Urinary bladder (tissue), 4 donors: ENCODE data around the gene COG8. TPM values are rescaled to one million over a fixed set of nuclear protein-coding genes. Genes with fewer than 3 reads are reported as not detected.

Experiments used
- DNase-seq: peaks from one replicate; pipeline ENCODE4 v3.0.0-alpha.2; 2015; ENCODE audit errors: extremely low spot score
- H3K27ac ChIP-seq: one replicate; pipeline ENCODE4 v1.5.1; 2013; ENCODE audit warnings: low read depth, mild to moderate bottlenecking, moderate library complexity
- H3K36me3 ChIP-seq: one replicate; pipeline ENCODE4 v1.6.1; 2013; ENCODE audit warnings: mild to moderate bottlenecking, moderate library complexity; ENCODE audit not compliant: insufficient read depth
- H3K4me1 ChIP-seq: one replicate; pipeline ENCODE4 v1.6.1; 2013; ENCODE audit warnings: mild to moderate bottlenecking, moderate library complexity; ENCODE audit not compliant: insufficient read depth
- H3K4me3 ChIP-seq: one replicate; pipeline ENCODE4 v1.5.1; 2013; ENCODE audit warnings: low read depth, low read length
- WGBS: extraction: QIAGEN DNeasy Blood & Tissue Kit; methylation state at CpG from one replicate; pipeline ENCODE4 v1.1.7; 2013; 5-methylcytosine and 5-hydroxymethylcytosine counted together
- polyA plus RNA-seq: library from polyadenylated mRNA; stranded (reverse); fragments of 200-250 nt; gene quantifications from one replicate; pipeline ENCODE4 v1.2.3, GENCODE V29; 2013
- total RNA-seq: library from RNA; depleted of rRNA; stranded (reverse); fragments of >200 nt; gene quantifications from one replicate; pipeline ENCODE4 v1.2.3, GENCODE V29; 2014
- donor health status: healthy with polysubstance abuse.
- donor health status: healthy.

The COG8 gene
- total and polyA plus RNA-seq, 2 donors: 25.4 to 31.5 TPM

- 88% methylated on average over 30 of the region's 30 CpGs for WGBS
- DNase-seq: no peak
- peaks cover 15% of the 10 kb centered on the region for H3K36me3 ChIP-seq
- H3K4me1 ChIP-seq: no peaks in the 10 kb centered on the region
- no peak overlapping the region for H3K27ac ChIP-seq
- no peak overlapping the region for H3K4me3 ChIP-seq
These were observed 19.3 kb downstream of the COG8 start for GRCh38 chr16:69319826-69320739.

- no peaks in the 10 kb centered on the region for H3K4me1 ChIP-seq
- peaks cover 14% of the 10 kb centered on the region for H3K36me3 ChIP-seq
- 95% methylated on average over 9 of the region's 9 CpGs for WGBS
- DNase-seq: no peak
- no peak overlapping the region for H3K4me3 ChIP-seq
- no peak overlapping the region for H3K27ac ChIP-seq
These were observed 20.0 kb downstream of the COG8 start for GRCh38 chr16:69319381-69319780.

DNA sequence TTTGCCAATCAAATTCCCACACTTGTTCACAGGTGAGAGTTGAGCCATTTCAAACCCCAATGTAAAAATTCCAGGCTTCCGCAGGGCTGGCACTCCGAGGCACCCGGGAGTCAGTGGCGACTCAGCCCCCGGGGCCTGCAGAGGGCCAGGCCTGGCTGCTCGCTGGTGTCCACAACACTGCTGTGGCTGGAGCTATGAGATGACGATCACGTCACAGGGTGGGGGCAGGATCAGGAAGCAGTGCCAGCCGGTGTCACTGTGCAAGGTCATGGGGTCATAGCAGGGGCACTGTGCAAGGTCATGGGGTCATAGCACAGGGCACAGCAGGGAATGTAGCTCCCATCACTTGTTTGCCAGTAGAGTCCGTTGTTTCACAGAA is 20.5 kb downstream of the COG8 start:
- Histone ChIP-seq H3K4me1 (no peaks in the 10 kb centered on the region), H3K4me3 (no peak overlapping the region), H3K36me3 (peaks cover 14% of the 10 kb centered on the region), H3K27ac (no peak overlapping the region)
- DNase-seq: no peak
- 82% methylated on average over 10 of the region's 10 CpGs for WGBS

DNA sequence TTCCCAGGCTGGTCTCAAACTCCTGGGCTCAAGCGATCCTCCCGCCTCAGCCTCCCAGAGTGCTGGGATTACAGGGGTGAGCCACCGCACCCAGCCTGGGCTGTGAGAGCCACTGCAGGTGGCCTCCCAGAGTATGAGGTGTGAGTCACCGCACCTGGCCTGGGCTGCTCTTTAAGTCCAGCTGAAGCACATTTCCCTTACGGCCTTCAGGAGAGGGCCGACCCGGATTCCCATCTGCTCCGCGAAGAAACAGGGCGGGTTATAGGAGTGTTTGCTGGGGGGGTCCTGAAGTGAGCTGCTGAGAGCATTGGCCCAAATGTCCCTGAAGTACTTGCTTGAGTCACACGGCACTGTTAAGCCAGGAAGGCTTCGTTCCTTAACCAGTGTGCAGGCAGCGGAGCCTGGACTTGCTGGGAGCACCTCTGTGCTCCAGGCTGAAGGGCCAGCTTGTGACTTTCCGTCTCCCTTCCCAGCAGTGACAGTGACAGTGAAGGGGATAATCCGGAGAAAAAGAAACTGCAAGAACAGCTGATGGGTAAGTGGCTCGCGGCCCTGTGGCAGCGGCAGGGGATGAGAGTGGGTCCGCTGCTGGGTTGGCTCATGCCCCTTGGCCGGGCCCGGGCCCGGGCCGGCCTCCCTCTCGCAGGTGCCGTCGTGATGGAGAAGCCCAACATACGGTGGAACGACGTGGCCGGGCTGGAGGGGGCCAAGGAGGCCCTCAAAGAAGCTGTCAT is 21.0 kb downstream of the COG8 start:
- WGBS: 94% methylated on average over 30 of the region's 30 CpGs
- DNase-seq: no peak
- Histone ChIP-seq H3K36me3 (peaks cover 14% of the 10 kb centered on the region), H3K4me1 (no peaks in the 10 kb centered on the region), H3K27ac (no peak overlapping the region), H3K4me3 (no peak overlapping the region)

DNA sequence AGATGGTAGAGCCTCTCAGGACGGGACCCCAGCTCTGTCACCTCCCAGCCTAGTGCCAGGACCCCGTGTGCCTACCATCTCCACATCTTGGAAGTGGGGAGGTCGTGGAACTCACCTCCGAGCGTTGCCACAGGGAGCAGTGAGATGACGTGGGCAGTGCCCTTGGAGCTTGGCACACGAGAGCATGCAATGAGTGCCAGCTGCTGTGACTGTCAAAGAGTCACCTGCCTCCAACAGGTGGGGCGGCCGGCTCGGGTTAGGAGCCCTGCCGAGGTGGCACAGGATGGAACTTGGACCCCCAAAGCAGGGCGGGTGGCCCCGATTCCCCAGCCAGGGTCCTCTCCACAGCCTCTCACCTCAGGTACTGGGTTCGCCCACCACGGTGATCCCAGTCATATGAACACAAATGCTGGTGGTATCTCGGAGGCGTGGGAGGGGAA is 22.7 kb downstream of the COG8 start:
- WGBS: 93% methylated on average over 17 of the region's 17 CpGs
- H3K36me3 ChIP-seq: peaks cover 14% of the 10 kb centered on the region
- H3K4me3 ChIP-seq: no peak overlapping the region
- H3K4me1 ChIP-seq: no peaks in the 10 kb centered on the region
- DNase-seq: no peak
- H3K27ac ChIP-seq: no peak overlapping the region

GRCh38 chr16:69315486-69316311 is 23.7 kb downstream of the COG8 start:
- Histone ChIP-seq H3K4me3 (no peak overlapping the region), H3K36me3 (peaks cover 14% of the 10 kb centered on the region), H3K27ac (no peak overlapping the region), H3K4me1 (no peaks in the 10 kb centered on the region)
- WGBS: 88% methylated on average over 30 of the region's 30 CpGs
- no peak for DNase-seq

DNA sequence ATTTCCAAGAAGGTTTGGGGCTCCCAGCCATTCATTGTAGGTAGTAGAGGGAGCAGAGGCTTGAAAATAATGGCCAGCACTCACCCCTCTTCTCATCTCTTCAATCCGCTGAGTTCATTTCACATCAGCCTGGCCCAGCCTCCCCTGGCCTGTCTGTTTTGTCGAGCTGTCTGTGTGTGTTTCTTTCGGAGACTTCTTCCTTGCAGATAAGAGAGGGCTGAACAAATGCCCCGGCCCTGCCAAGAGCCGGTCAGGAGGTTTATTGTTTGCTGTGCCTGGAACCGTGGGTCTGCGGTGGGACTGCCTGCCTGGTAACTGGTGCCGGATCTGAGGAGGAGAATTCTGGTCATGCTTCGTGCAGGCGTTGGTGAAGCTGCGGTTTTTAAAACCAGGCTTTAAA is 24.8 kb downstream of the COG8 start:
- no peak overlapping the region for H3K4me3 ChIP-seq
- no peak for DNase-seq
- no peaks in the 10 kb centered on the region for H3K4me1 ChIP-seq
- H3K36me3 ChIP-seq: peaks cover 8% of the 10 kb centered on the region
- H3K27ac ChIP-seq: no peak overlapping the region
- WGBS: 86% methylated on average over 11 of the region's 11 CpGs

GRCh38 chr16:69313469-69313868 is 25.9 kb downstream of the COG8 start:
- H3K36me3 ChIP-seq: peaks cover 3% of the 10 kb centered on the region
- WGBS: 95% methylated on average over 5 of the region's 5 CpGs
- no peak overlapping the region for H3K27ac ChIP-seq
- DNase-seq: no peak
- H3K4me3 ChIP-seq: no peak overlapping the region
- H3K4me1 ChIP-seq: no peaks in the 10 kb centered on the region

DNA sequence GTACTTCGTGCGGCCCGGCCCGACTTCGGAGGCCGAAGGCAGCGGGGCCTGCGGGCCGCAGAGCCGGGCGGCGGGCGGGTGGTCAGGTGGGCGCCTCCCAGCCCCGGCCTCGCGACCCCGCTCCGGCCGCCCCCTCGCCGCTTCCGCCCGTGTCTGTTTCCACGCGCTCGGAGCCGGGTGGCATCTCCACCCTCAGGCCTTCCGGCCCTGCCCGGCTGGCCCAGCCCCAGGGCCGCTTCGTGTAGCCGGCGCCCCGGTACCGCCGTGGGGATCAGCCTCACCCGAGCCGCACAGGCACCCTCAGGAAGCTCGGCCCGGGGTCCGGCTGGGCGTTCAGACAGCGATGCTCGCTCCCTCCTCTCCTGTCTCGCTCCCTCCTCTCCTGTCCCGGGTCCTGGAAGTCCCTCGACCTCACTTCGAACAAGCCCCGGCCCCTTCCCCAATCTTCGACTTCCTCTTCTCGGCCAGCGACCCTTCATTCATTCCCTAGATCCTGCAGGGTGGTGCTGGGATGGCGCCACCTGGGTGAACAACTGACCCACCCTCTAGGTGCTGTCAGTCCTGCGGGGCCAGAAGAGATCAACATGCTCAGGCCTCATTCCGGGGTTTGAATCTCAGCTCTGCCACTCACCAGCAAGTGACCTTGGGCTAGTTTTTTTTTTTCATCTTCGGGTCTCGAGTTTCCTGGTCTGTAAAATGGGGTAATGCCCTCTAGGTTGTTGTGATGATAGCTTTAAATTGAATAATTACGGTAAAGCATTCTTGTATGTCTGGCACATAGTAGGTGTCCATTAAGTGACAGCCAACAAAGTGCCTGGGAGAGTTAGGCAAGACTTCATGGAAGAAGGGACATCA is 27.6 kb downstream of the COG8 start:
- WGBS: 2% methylated on average over 59 of the region's 59 CpGs
- DNase-seq: no peak

GRCh38 chr16:69310653-69311532 is 28.5 kb downstream of the COG8 start, which contains the start of gene VPS4A:
Gene VPS4A (plus strand): TSS chr16:69311350. CDS start chr16:69311512, 162 bp downstream.
- peak; percentile 92 for DNase-seq
- H3K4me3 ChIP-seq: peak within 1 kb of the TSS; percentile 86
- H3K36me3 ChIP-seq: no peaks in the 10 kb centered on the region
- H3K27ac ChIP-seq: peak within 1 kb of the TSS; percentile 91
- 10% methylated on average over 70 of the region's 70 CpGs for WGBS
- no peaks in the 10 kb centered on the region for H3K4me1 ChIP-seq

More for the DNA sequence above, 27.6 kb downstream of the COG8 start:
- peak overlapping the region; percentile 91 for H3K27ac ChIP-seq
- peaks cover under 1% of the 10 kb centered on the region for H3K36me3 ChIP-seq
- H3K4me3 ChIP-seq: peak overlapping the region; percentile 86
- no peaks in the 10 kb centered on the region for H3K4me1 ChIP-seq

GRCh38 chr16:69309316-69309715 is 30.0 kb downstream of the COG8 start:
- Histone ChIP-seq H3K27ac (no peak overlapping the region), H3K36me3 (no peaks in the 10 kb centered on the region), H3K4me1 (no peaks in the 10 kb centered on the region), H3K4me3 (no peak overlapping the region)
- no peak for DNase-seq
- 83% methylated on average over 12 of the region's 12 CpGs for WGBS

DNA sequence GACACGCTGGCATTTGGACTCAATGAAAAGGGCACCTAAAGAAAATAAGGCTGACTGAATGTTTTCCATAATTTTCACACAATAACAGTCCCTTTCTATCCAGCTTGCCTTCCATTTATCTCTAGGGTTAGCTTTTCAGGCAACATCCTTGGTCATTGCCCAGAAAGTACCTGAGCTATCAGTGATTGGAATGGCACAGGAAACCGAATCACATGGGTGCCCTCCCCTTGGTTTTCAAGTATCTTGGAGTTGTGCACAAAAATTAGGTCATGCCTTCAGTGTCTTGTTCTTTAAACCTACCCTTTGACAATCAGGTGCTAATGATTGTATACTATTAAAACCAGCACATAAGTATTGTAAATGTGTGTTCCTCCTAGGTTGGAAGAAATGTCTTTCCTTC is 31.5 kb downstream of the COG8 start:
- Histone ChIP-seq H3K4me1 (no peaks in the 10 kb centered on the region), H3K27ac (no peak overlapping the region), H3K36me3 (no peaks in the 10 kb centered on the region), H3K4me3 (no peak overlapping the region)
- no peak for DNase-seq
- 89% methylated on average over 2 of the region's 2 CpGs for WGBS
